HG03460 (cell line): Measurements from ENCODE around the gene YLPM1.

Source experiments
- ATAC-seq: cut with Tn5 transposase; IDR thresholded peaks from one replicate; pipeline ENCODE4 v1.9.1; 2021; ENCODE audit not compliant: unreplicated experiment

Gene YLPM1

GRCh38 chr14:74836251-74836960 lies 73.3 kb downstream of the YLPM1 start:
- ATAC-seq, result no peak

GRCh38 chr14:74838166-74838565 lies 75.0 kb downstream of the YLPM1 start:
- ATAC-seq, result no peak

- ATAC-seq, result peak; percentile 21
Measured at GRCh38 chr14:74840603-74841030, 77.5 kb downstream of the YLPM1 start.

- peak; percentile 80 for ATAC-seq
Measured at GRCh38 chr14:74841230-74842207, 78.4 kb downstream of the YLPM1 start.

GRCh38 chr14:74843653-74844052 lies 80.5 kb downstream of the YLPM1 start:
- ATAC-seq, result no peak

GRCh38 chr14:74846168-74846567 lies 83.1 kb downstream of the YLPM1 start:
- ATAC-seq, result no peak

- no peak for ATAC-seq
Measured at GRCh38 chr14:74846968-74847665, 84.0 kb downstream of the YLPM1 start.

GRCh38 chr14:74848768-74849167 lies 85.7 kb downstream of the YLPM1 start:
- ATAC-seq, result no peak

GRCh38 chr14:74852922-74853530 lies 89.9 kb downstream of the YLPM1 start:
- ATAC-seq, result no peak

GRCh38 chr14:74853581-74853980 lies 90.5 kb downstream of the YLPM1 start:
- ATAC-seq, result no peak

GRCh38 chr14:74855021-74855420 lies 91.9 kb downstream of the YLPM1 start:
- ATAC-seq, result no peak

GRCh38 chr14:74855945-74856344 lies 92.8 kb downstream of the YLPM1 start:
- no peak for ATAC-seq

- ATAC-seq, result no peak
Measured at GRCh38 chr14:74856366-74856765, 93.2 kb downstream of the YLPM1 start.

- no peak for ATAC-seq
Measured at GRCh38 chr14:74858022-74858421, 94.9 kb downstream of the YLPM1 start.

- ATAC-seq, result no peak
Measured at GRCh38 chr14:74859757-74860552, 96.8 kb downstream of the YLPM1 start.

GRCh38 chr14:74860899-74861733 lies 98.0 kb downstream of the YLPM1 start:
- no peak for ATAC-seq

- no peak for ATAC-seq
Measured at GRCh38 chr14:74861734-74862090, 98.6 kb downstream of the YLPM1 start.

GRCh38 chr14:74863274-74863673 lies 100.2 kb downstream of the YLPM1 start:
- no peak for ATAC-seq

- no peak for ATAC-seq
Measured at GRCh38 chr14:74864198-74864597, 101.1 kb downstream of the YLPM1 start.
